ENCODE results near the gene DPP6.

DPP6 gene

GRCh38 chr7:154505362-154505761 is 453.2 kb downstream of the DPP6 start:
- Histone ChIP-seq H4K20me1 (ENCODE audit: insufficient read depth) (no peaks in the 10 kb centered on the region), H3K9ac (no peak overlapping the region), H3K27ac (no peak overlapping the region), H2AFZ (ENCODE audit: low read depth) (no peak overlapping the region), H3K27me3 (ENCODE audit: insufficient read depth, low read depth) (no peaks in the 10 kb centered on the region), H3K4me3 (IDR thresholded peaks at IDR 0.05; ENCODE audit: insufficient read depth, low read depth, low read length) (no peak overlapping the region), H3K4me2 (no peak overlapping the region), H3K79me2 (ENCODE audit: insufficient read depth, low read depth) (no peaks in the 10 kb centered on the region), H3K36me3 (ENCODE audit: insufficient read depth) (no peaks in the 10 kb centered on the region), H3K4me1 (ENCODE audit: low read depth, poor library complexity, severe bottlenecking) (no peaks in the 10 kb centered on the region)
- TF ChIP-seq CTCF (conservative IDR thresholded peaks at IDR 0.05; ENCODE audit: low read depth, low read length), result no peak

- TF ChIP-seq CTCF (conservative IDR thresholded peaks at IDR 0.05; ENCODE audit: low read depth, low read length), result no peak
- H3K4me1 ChIP-seq (ENCODE audit: low read depth, poor library complexity, severe bottlenecking), result no peaks in the 10 kb centered on the region
- no peak overlapping the region for H3K4me3 ChIP-seq (IDR thresholded peaks at IDR 0.05; ENCODE audit: insufficient read depth, low read depth, low read length)
- H3K27ac ChIP-seq, result no peak overlapping the region
- H3K36me3 ChIP-seq (ENCODE audit: insufficient read depth), result no peaks in the 10 kb centered on the region
- H3K27me3 ChIP-seq (ENCODE audit: insufficient read depth, low read depth), result no peaks in the 10 kb centered on the region
- no peak overlapping the region for H3K9ac ChIP-seq
- no peaks in the 10 kb centered on the region for H3K79me2 ChIP-seq (ENCODE audit: insufficient read depth, low read depth)
- no peak overlapping the region for H2AFZ ChIP-seq (ENCODE audit: low read depth)
- H4K20me1 ChIP-seq (ENCODE audit: insufficient read depth), result no peaks in the 10 kb centered on the region
- H3K4me2 ChIP-seq, result no peak overlapping the region
These were observed 457.0 kb downstream of the DPP6 start for GRCh38 chr7:154509192-154509591.

- no peak overlapping the region for H3K4me3 ChIP-seq (IDR thresholded peaks at IDR 0.05; ENCODE audit: insufficient read depth, low read depth, low read length)
- H3K9ac ChIP-seq, result no peak overlapping the region
- no peak overlapping the region for H3K27ac ChIP-seq
- H3K79me2 ChIP-seq (ENCODE audit: insufficient read depth, low read depth), result no peaks in the 10 kb centered on the region
- H3K36me3 ChIP-seq (ENCODE audit: insufficient read depth), result no peaks in the 10 kb centered on the region
- H4K20me1 ChIP-seq (ENCODE audit: insufficient read depth), result no peaks in the 10 kb centered on the region
- no peak for TF ChIP-seq CTCF (conservative IDR thresholded peaks at IDR 0.05; ENCODE audit: low read depth, low read length)
- H3K27me3 ChIP-seq (ENCODE audit: insufficient read depth, low read depth), result no peaks in the 10 kb centered on the region
- H2AFZ ChIP-seq (ENCODE audit: low read depth), result no peak overlapping the region
- H3K4me1 ChIP-seq (ENCODE audit: low read depth, poor library complexity, severe bottlenecking), result no peaks in the 10 kb centered on the region
- no peak overlapping the region for H3K4me2 ChIP-seq
These were observed 460.1 kb downstream of the DPP6 start for GRCh38 chr7:154512121-154512833.

GRCh38 chr7:154517768-154518167 is 465.6 kb downstream of the DPP6 start:
- Histone ChIP-seq H3K4me1 (ENCODE audit: low read depth, poor library complexity, severe bottlenecking) (no peaks in the 10 kb centered on the region), H3K4me3 (IDR thresholded peaks at IDR 0.05; ENCODE audit: insufficient read depth, low read depth, low read length) (no peak overlapping the region), H3K4me2 (no peak overlapping the region), H3K27ac (no peak overlapping the region), H3K79me2 (ENCODE audit: insufficient read depth, low read depth) (no peaks in the 10 kb centered on the region), H3K27me3 (ENCODE audit: insufficient read depth, low read depth) (no peaks in the 10 kb centered on the region), H3K36me3 (ENCODE audit: insufficient read depth) (no peaks in the 10 kb centered on the region), H4K20me1 (ENCODE audit: insufficient read depth) (no peaks in the 10 kb centered on the region), H2AFZ (ENCODE audit: low read depth) (no peak overlapping the region), H3K9ac (no peak overlapping the region)
- no peak for TF ChIP-seq CTCF (conservative IDR thresholded peaks at IDR 0.05; ENCODE audit: low read depth, low read length)
